Heart left ventricle (tissue), 16 donors: Measurements from ENCODE around the gene CRELD2. TPM values are rescaled to one million over a fixed set of nuclear protein-coding genes. Genes with fewer than 3 reads are reported as not detected.

Experiments used
- ATAC-seq, 4 donors: fragments of 200-7000 bp; cut with Tn5 transposase; one replicate each; pipeline ENCODE4 v1.9.1; 2020 to 2022; ENCODE audit warnings: moderate library complexity in 4 of 4, mild to moderate bottlenecking in 3 of 4, moderate number of reproducible peaks in 1 of 4
- DNase-seq, 5 donors: peaks; one replicate each; pipeline ENCODE4 v3.0.0-alpha.2; 2020
- H3K27ac ChIP-seq, 12 donors: fragments of 200-600 bp; sonication (generic) in 4 of 12; one replicate each; pipeline versions ENCODE4 v1.5.0 to v1.8.0; 2016 to 2022; ENCODE audit warnings: mild to moderate bottlenecking in 2 of 12
- H3K27me3 ChIP-seq, 9 donors: fragments of 200-600 bp; sonication (generic) in 2 of 9; one replicate each; pipeline versions ENCODE4 v1.5.1 to v1.8.0; 2016 to 2022; ENCODE audit warnings: mild to moderate bottlenecking in 3 of 9
- H3K36me3 ChIP-seq, 9 donors: fragments of 200-600 bp; sonication (generic) in 2 of 9; one replicate each; pipeline versions ENCODE4 v1.5.0 to v1.8.0; 2018 to 2022; ENCODE audit warnings: mild to moderate bottlenecking in 2 of 9
- H3K4me1 ChIP-seq, 12 donors: fragments of 200-600 bp; sonication (generic) in 4 of 12; one replicate each; pipeline versions ENCODE4 v1.5.0 to v1.8.0; 2016 to 2022; ENCODE audit warnings: mild to moderate bottlenecking in 3 of 12
- H3K4me3 ChIP-seq, 12 donors: fragments of 200-600 bp; sonication (generic) in 4 of 12; one replicate each; pipeline versions ENCODE4 v1.5.0 to v1.8.0; 2017 to 2022; ENCODE audit warnings: mild to moderate bottlenecking in 9 of 12, moderate library complexity in 4 of 12
- H3K9me3 ChIP-seq, 12 donors: fragments of 200-600 bp; sonication (generic) in 4 of 12; one replicate each; pipeline versions ENCODE4 v1.5.0 to v1.8.0; 2016 to 2022; ENCODE audit warnings: mild to moderate bottlenecking in 1 of 12
- CTCF ChIP-seq, 12 donors: fragments of 200-600 bp; sonication (generic) in 4 of 12; IDR thresholded peaks; one replicate each; pipeline versions ENCODE4 v1.5.0 to v1.8.0; 2018 to 2022; ENCODE audit warnings: antibody characterized with exemption in 12 of 12, mild to moderate bottlenecking in 5 of 12
- POLR2A ChIP-seq, 2 donors: fragments of 450-650 bp; IDR thresholded peaks; one replicate each; pipeline ENCODE4 v1.6.1; 2017; ENCODE audit warnings: antibody characterized with exemption in 2 of 2, mild to moderate bottlenecking in 2 of 2, moderate library complexity in 2 of 2
- WGBS, 4 donors: extraction: QIAGEN DNeasy Blood & Tissue Kit in 2 of 4; methylation state at CpG; one replicate each; pipeline versions ENCODE4 v1.1.5 to v1.1.7; 2013 to 2018; 5-methylcytosine and 5-hydroxymethylcytosine counted together
- intact Hi-C, 10 donors: fragments of 100-400 bp; cut with DNase I; formaldehyde crosslinking; loops; one replicate each; pipeline versions ENCODE4 v1.11.1 to v1.14.2; 2022
- polyA plus RNA-seq, 2 donors: library from polyadenylated mRNA; stranded (reverse); fragments of 200-250 nt; gene quantifications; one replicate each; pipeline ENCODE4 v1.2.3, GENCODE V29; 2013
- total RNA-seq, 9 donors: library from RNA; depleted of rRNA in 2 of 9; stranded (reverse); fragments of >200 nt in 2 of 9; fragmentation: NEBNext Ultra II Directional in 3 of 9; extraction: Animal tissue kit (Norgen Biotek cat#: 25700) in 3 of 9; gene quantifications; one replicate each; pipeline versions ENCODE4 v1.1.0 to v1.2.4, GENCODE V29; 2016 to 2023
- donor health status: ischemic (EF 13 %, LVEDD 7.1; RV severe dilation, severe dysfunction).
- donor health status: healthy with polysubstance abuse.
- donor health status: DM: no; HTN: yes; CAD: no.
- donor health status: DM: no; HTN: no; CAD: no.
- donor health status: ischemic (EF 25% LVEDD 6.9; RV normal size, moderate dysfunction).
- donor health status: ischemic (EF 25% LVEDD 5.7; RV mildly dilated, moderate dysfunction).
- donor health status: healthy.
- donor health status: DM: yes; HTN: yes; CAD: no.
- donor health status: ischemic (EF 35%, LVEDD 5.7; RV mildly dilated, moderate dysfunction).
- donor health status: nonischemic (EF 11% LVEDD 7.7; RV severe dilation, severe dysfunction).
- donor health status: DM: yes; HTN: yes; CAD: no.
- donor health status: PGD.
- donor health status: ischemic (EF 29% LVEDD 5.4; RV normal size, mild dysfunction).
- donor health status: nonischemic (EF 23%, LVEDD 6.1; RV moderate dilation, normal function).

CRELD2 gene
- total and polyA plus RNA-seq, 11 donors, result 15.0 to 70.3 (median 21.6) TPM

- 83 to 91% (median 88%) methylated on average over 6 of the region's 6 CpGs; no CpG with 5 or more reads in 1 of the 4 donors for WGBS, 4 donors
- H3K9me3 ChIP-seq, result no peaks in the 10 kb centered on the region
- no peaks in the 10 kb centered on the region for H3K27me3 ChIP-seq
- H3K27ac ChIP-seq, result no peak overlapping the region
- intact Hi-C loops, result no loop called here
- H3K4me3 ChIP-seq, result no peak overlapping the region
- TF ChIP-seq CTCF (IDR thresholded peaks at IDR 0.05) (no peak), POLR2A (IDR thresholded peaks at IDR 0.05) (no peak)
- H3K36me3 ChIP-seq, result no peaks in the 10 kb centered on the region
- peaks cover 0 to 15% (median 4%) of the 10 kb centered on the region in 12 donors for H3K4me1 ChIP-seq
- ATAC-seq (no peak), DNase-seq (no peak)
Observed at GRCh38 chr22:49947296-49947622, 28.8 kb downstream of the CRELD2 start.

GRCh38 chr22:49948116-49948957 lies 29.9 kb downstream of the CRELD2 start:
- WGBS, 4 donors, result 88 to 91% (median 89%) methylated on average over 12 to 23 of the region's 23 CpGs
- H3K4me1 ChIP-seq, result peaks cover 2 to 18% (median 11%) of the 10 kb centered on the region in 12 donors
- no peak for TF ChIP-seq CTCF (IDR thresholded peaks at IDR 0.05)
- no peak for TF ChIP-seq POLR2A (IDR thresholded peaks at IDR 0.05)
- H3K36me3 ChIP-seq, result no peaks in the 10 kb centered on the region
- H3K4me3 ChIP-seq, result no peak overlapping the region
- H3K9me3 ChIP-seq, result no peaks in the 10 kb centered on the region
- intact Hi-C loops, result no loop called here
- ATAC-seq (no peak), DNase-seq (no peak)
- no peaks in the 10 kb centered on the region for H3K27me3 ChIP-seq
- no peak overlapping the region for H3K27ac ChIP-seq

GRCh38 chr22:49948958-49949913 lies 30.8 kb downstream of the CRELD2 start:
- ATAC-seq (peak in 3 of 4 donors; percentile 27 to 41 (median 37)), DNase-seq (no peak)
- Histone ChIP-seq H3K4me3 (no peak overlapping the region), H3K36me3 (no peaks in the 10 kb centered on the region), H3K9me3 (no peaks in the 10 kb centered on the region), H3K27ac (no peak overlapping the region), H3K27me3 (no peaks in the 10 kb centered on the region), H3K4me1 (peaks cover 10 to 27% (median 20%) of the 10 kb centered on the region in 12 donors)
- 82 to 92% (median 88%) methylated on average over 28 to 42 of the region's 42 CpGs for WGBS, 4 donors
- intact Hi-C loops, result no loop called here
- no peak for TF ChIP-seq CTCF (IDR thresholded peaks at IDR 0.05)
- TF ChIP-seq POLR2A (IDR thresholded peaks at IDR 0.05), result no peak

- WGBS, 4 donors, result 94 to 100% (median 95%) methylated on average over 1 to 11 of the region's 11 CpGs
- no peak overlapping the region for H3K4me3 ChIP-seq
- H3K27me3 ChIP-seq, result no peaks in the 10 kb centered on the region
- intact Hi-C loops, result no loop called here
- no peak for ATAC-seq
- TF ChIP-seq POLR2A (IDR thresholded peaks at IDR 0.05) (no peak), CTCF (IDR thresholded peaks at IDR 0.05) (no peak)
- H3K4me1 ChIP-seq, result peaks cover 10 to 34% (median 26%) of the 10 kb centered on the region in 12 donors
- DNase-seq, result no peak
- H3K27ac ChIP-seq, result no peak overlapping the region
- H3K9me3 ChIP-seq, result no peaks in the 10 kb centered on the region
- no peaks in the 10 kb centered on the region for H3K36me3 ChIP-seq
Observed at GRCh38 chr22:49949914-49950292, 31.5 kb downstream of the CRELD2 start.
